ENCODE results near the gene MBTD1.
"Not testable (repeated sequence)": the region's sequence is repeated elsewhere in the genome, so short reads cannot be mapped to it uniquely, and the experiment has no call there.

Gene MBTD1

GRCh38 chr17:51184124-51184523, 75.7 kb downstream of the MBTD1 start:
- peak overlapping the region; percentile 50 for H3K27ac Mint-ChIP-seq
- DNase-seq (ENCODE audit: low spot score in 2 of 2), result no peak
- H3K4me1 Mint-ChIP-seq, result no peaks in the 10 kb centered on the region
- H3K4me3 Mint-ChIP-seq, result no peak overlapping the region
- no peaks in the 10 kb centered on the region for H3K9me3 Mint-ChIP-seq
- ATAC-seq, result no peak
- peaks cover 86% of the 10 kb centered on the region for H3K36me3 Mint-ChIP-seq

- Mint-ChIP-seq H3K9me3 (no peaks in the 10 kb centered on the region), H3K36me3 (peaks cover 80% of the 10 kb centered on the region), H3K27ac (no peak overlapping the region), H3K4me3 (no peak overlapping the region), H3K4me1 (no peaks in the 10 kb centered on the region)
- no peak for ATAC-seq
- peak in 1 of 2 donors; percentile 33 for DNase-seq (ENCODE audit: low spot score in 2 of 2)
Observed at GRCh38 chr17:51180486-51180885, 79.4 kb downstream of the MBTD1 start.

GRCh38 chr17:51172030-51172429, 87.8 kb downstream of the MBTD1 start:
- not testable (repeated sequence) for H3K4me3 Mint-ChIP-seq; H3K27ac Mint-ChIP-seq; H3K9me3 Mint-ChIP-seq; DNase-seq (ENCODE audit: low spot score in 2 of 2); ATAC-seq
- H3K36me3 Mint-ChIP-seq, result peaks cover 96% of the 10 kb centered on the region
- H3K4me1 Mint-ChIP-seq, result peaks cover 24% of the 10 kb centered on the region

GRCh38 chr17:51170736-51171135, 89.1 kb downstream of the MBTD1 start:
- ATAC-seq (no peak), DNase-seq (ENCODE audit: low spot score in 2 of 2) (no peak)
- Mint-ChIP-seq H3K4me3 (no peak overlapping the region), H3K4me1 (peaks cover 28% of the 10 kb centered on the region), H3K36me3 (peaks cover 93% of the 10 kb centered on the region), H3K27ac (no peak overlapping the region), H3K9me3 (no peaks in the 10 kb centered on the region)

GRCh38 chr17:51169340-51169739, 90.5 kb downstream of the MBTD1 start:
- H3K4me1 Mint-ChIP-seq, result peaks cover 38% of the 10 kb centered on the region
- peak overlapping the region; percentile 82 for H3K27ac Mint-ChIP-seq
- H3K4me3 Mint-ChIP-seq, result no peak overlapping the region
- peaks cover 93% of the 10 kb centered on the region for H3K36me3 Mint-ChIP-seq
- no peak for DNase-seq (ENCODE audit: low spot score in 2 of 2)
- H3K9me3 Mint-ChIP-seq, result no peaks in the 10 kb centered on the region
- no peak for ATAC-seq

GRCh38 chr17:51166987-51167931, 92.6 kb downstream of the MBTD1 start:
- DNase-seq (ENCODE audit: low spot score in 2 of 2) (peak; percentile 74 to 89), ATAC-seq (peak; percentile 74)
- Mint-ChIP-seq H3K27ac (peak overlapping the region; percentile 96), H3K4me1 (peaks cover 38% of the 10 kb centered on the region), H3K36me3 (peaks cover 96% of the 10 kb centered on the region), H3K4me3 (peak overlapping the region; percentile 87), H3K9me3 (no peaks in the 10 kb centered on the region)

- peaks cover 38% of the 10 kb centered on the region for H3K4me1 Mint-ChIP-seq
Observed at GRCh38 chr17:51166198-51166986, 93.5 kb downstream of the MBTD1 start, which contains the start of gene NME2. NME2 (plus strand) TSS chr17:51166411; CDS start chr17:51166831, 420 bp downstream.

GRCh38 chr17:51165680-51166197, 94.1 kb downstream of the MBTD1 start:
- DNase-seq (ENCODE audit: low spot score in 2 of 2), result no peak
- H3K9me3 Mint-ChIP-seq, result no peaks in the 10 kb centered on the region
- H3K36me3 Mint-ChIP-seq, result peaks cover 96% of the 10 kb centered on the region
- peaks cover 38% of the 10 kb centered on the region for H3K4me1 Mint-ChIP-seq
- peak overlapping the region; percentile 96 for H3K27ac Mint-ChIP-seq
- peak; percentile 46 for ATAC-seq
- peak overlapping the region; percentile 87 for H3K4me3 Mint-ChIP-seq

More at GRCh38 chr17:51166198-51166986, 93.5 kb downstream of the MBTD1 start, which contains the start of gene NME2:
- Mint-ChIP-seq H3K36me3 (peaks cover 96% of the 10 kb centered on the region), H3K4me3 (peak within 1 kb of the TSS; percentile 87), H3K27ac (peak within 1 kb of the TSS; percentile 96), H3K9me3 (no peaks in the 10 kb centered on the region)
- DNase-seq (ENCODE audit: low spot score in 2 of 2), result peak; percentile 69 to 92
- peak; percentile 89 for ATAC-seq

- peaks cover 38% of the 10 kb centered on the region for H3K4me1 Mint-ChIP-seq
- H3K9me3 Mint-ChIP-seq, result no peaks in the 10 kb centered on the region
- DNase-seq (ENCODE audit: low spot score in 2 of 2) (peak in 1 of 2 donors; percentile 60), ATAC-seq (no peak)
- H3K36me3 Mint-ChIP-seq, result peaks cover 96% of the 10 kb centered on the region
- peak overlapping the region; percentile 96 for H3K27ac Mint-ChIP-seq
- peak overlapping the region; percentile 87 for H3K4me3 Mint-ChIP-seq
Observed at GRCh38 chr17:51164911-51165679, 94.8 kb downstream of the MBTD1 start.

- Mint-ChIP-seq H3K4me1 (peaks cover 20% of the 10 kb centered on the region), H3K27ac (no peak overlapping the region), H3K9me3 (no peaks in the 10 kb centered on the region), H3K36me3 (peaks cover 97% of the 10 kb centered on the region), H3K4me3 (no peak overlapping the region)
- DNase-seq (ENCODE audit: low spot score in 2 of 2) (no peak), ATAC-seq (no peak)
Observed at GRCh38 chr17:51161541-51161940, 98.3 kb downstream of the MBTD1 start.

GRCh38 chr17:51159604-51160003, 100.2 kb downstream of the MBTD1 start:
- Mint-ChIP-seq H3K27ac (no peak overlapping the region), H3K4me1 (peaks cover 6% of the 10 kb centered on the region), H3K4me3 (no peak overlapping the region), H3K36me3 (peaks cover 100% of the 10 kb centered on the region), H3K9me3 (no peaks in the 10 kb centered on the region)
- ATAC-seq (no peak), DNase-seq (ENCODE audit: low spot score in 2 of 2) (no peak)

- ATAC-seq, result no peak
- Mint-ChIP-seq H3K4me3 (no peak overlapping the region), H3K4me1 (peaks cover 6% of the 10 kb centered on the region), H3K9me3 (no peaks in the 10 kb centered on the region), H3K36me3 (peaks cover 60% of the 10 kb centered on the region), H3K27ac (peak overlapping the region; percentile 43)
- no peak for DNase-seq (ENCODE audit: low spot score in 2 of 2)
Observed at GRCh38 chr17:51155416-51155815, 104.4 kb downstream of the MBTD1 start.

GRCh38 chr17:51154176-51154575, 105.7 kb downstream of the MBTD1 start:
- H3K4me3 Mint-ChIP-seq, result no peak overlapping the region
- no peaks in the 10 kb centered on the region for H3K9me3 Mint-ChIP-seq

GRCh38 chr17:51153210-51154072, 106.4 kb downstream of the MBTD1 start, which contains the start of gene NME1:
NME1 (plus strand) TSS chr17:51153559; CDS start chr17:51155655, 2,096 bp downstream.
- H3K36me3 Mint-ChIP-seq, result peaks cover 40% of the 10 kb centered on the region
- peak; percentile 94 for ATAC-seq
- no peak within 1 kb of the TSS for H3K27ac Mint-ChIP-seq
- peak; percentile 100 for DNase-seq (ENCODE audit: low spot score in 2 of 2)
- H3K4me1 Mint-ChIP-seq, result peaks cover 6% of the 10 kb centered on the region
- H3K4me3 Mint-ChIP-seq, result no peak within 1 kb of the TSS
- no peaks in the 10 kb centered on the region for H3K9me3 Mint-ChIP-seq

More at GRCh38 chr17:51154176-51154575, 105.7 kb downstream of the MBTD1 start:
- DNase-seq (ENCODE audit: low spot score in 2 of 2) (peak in 1 of 2 donors; percentile 56), ATAC-seq (no peak)
- H3K27ac Mint-ChIP-seq, result no peak overlapping the region
- peaks cover 47% of the 10 kb centered on the region for H3K36me3 Mint-ChIP-seq
- H3K4me1 Mint-ChIP-seq, result peaks cover 6% of the 10 kb centered on the region

Data from stimulated activated effector memory CD8-positive, alpha-beta T cell treated with anti-CD3 and anti-CD28 coated beads, Interleukin-12 subunit alpha, Interleukin-12 subunit beta, amount 100 ng/mL, for 72 hours (primary cell).